ENCODE data around the gene ZNF318.
"Not testable (repeated sequence)": the region's sequence is repeated elsewhere in the genome, so short reads cannot be mapped to it uniquely, and the experiment has no call there.

GRCh38 chr6:43346243-43346642 lies 23.2 kb downstream of the ZNF318 start:
- not testable (repeated sequence) for TF ChIP-seq CTCF (conservative IDR thresholded peaks at IDR 0.05; ENCODE audit: low read depth, low read length); EZH2 (IDR thresholded peaks at IDR 0.05; ENCODE audit: borderline replicate concordance, low read depth, low read length, poor library complexity, severe bottlenecking)

Measured in A673 (cell line).